ENCODE data around the gene KIF22.

KIF22 gene

DNA sequence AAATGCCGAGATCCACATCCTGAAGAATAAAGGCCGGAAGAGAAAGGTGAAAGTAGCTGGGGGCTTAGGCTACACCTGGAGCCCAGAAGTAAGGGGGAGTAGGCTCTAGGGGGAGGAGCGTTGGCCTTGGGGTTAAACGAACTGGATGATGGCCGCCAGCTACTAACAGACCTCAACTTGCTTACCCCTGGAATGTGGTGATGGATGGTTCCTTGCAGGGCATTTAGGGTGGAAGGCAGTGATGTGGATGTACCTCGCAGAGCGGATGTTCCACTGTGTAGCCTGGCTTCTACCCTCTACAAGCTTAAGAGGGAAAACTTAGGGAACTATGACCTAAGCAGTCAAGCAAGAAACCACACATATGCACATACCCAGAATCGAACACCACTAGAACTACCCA lies 13.5 kb downstream of the KIF22 start:
- DNase-seq (ENCODE audit: low spot score): no peak

DNA sequence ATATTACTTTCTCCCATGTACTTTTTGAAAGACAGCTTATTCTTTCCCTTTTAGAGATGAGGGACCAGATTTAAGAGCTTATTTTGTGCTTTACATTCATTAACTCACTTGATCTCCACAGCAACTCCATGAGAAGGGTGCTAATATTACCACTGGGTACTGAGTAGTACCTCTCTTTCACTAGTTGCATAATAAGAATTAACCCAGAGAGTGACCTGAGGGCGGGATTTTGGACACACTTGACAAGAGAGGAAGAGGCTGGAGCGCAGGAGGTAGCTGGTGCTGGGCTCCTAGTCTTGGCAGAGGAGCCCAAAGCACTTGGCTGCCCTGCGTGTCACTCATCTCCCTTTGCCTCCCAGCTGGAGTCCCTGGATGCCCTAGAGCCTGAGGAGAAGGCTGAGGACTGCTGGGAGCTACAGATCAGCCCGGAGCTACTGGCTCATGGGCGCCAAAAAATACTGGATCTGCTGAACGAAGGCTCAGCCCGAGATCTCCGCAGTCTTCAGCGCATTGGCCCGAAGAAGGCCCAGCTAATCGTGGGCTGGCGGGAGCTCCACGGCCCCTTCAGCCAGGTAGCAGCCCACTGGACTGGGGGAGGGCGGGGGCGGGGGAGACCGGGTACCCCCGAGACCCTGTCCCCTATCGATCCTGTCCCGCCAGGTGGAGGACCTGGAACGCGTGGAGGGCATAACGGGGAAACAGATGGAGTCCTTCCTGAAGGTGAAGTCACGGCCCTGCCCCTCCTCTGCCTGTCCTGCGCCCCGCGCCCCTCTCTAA lies 14.1 kb downstream of the KIF22 start:
- DNase-seq (ENCODE audit: low spot score): peak; percentile 39

DNA sequence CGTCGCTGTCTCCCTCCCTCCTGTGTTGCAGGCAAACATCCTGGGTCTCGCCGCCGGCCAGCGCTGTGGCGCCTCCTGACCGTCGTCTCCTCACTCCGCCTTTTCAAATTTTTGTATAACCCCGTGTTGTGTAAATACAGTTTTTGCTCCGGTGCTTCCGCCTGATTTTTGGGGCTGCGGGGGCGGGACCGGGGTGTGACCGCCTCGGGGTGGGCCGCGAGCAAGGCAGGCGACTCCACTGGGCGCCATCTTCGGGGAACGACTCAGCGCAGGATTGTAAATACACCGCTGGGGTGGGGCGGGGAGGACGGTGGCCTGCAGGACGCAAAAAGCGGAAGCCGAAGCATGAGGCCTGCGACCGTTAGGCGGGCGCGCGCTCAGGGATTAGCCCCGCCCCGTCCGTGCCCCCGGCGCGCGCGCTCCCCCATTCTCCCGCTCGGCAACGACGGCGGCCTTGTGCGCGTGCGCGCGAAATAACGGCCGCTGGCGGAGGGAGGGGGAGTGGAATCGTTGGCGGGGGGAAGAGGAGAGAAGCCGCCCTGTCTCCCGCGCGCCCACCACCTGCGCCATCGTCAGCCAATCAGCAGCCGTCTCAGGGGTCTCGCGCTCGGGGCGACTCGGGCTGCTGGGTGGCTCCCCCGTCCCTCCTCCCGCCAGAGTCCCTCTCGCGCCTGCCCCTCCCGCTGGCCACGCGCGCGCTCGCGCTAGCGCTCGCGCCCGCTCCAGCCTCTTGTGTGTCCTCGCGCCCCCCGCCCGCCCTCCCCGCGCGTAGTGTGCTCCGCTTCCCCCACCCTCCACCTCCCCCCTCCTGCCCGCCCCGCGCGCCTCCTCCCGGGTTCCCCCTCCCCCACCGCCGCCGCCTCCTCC lies 14.9 kb downstream of the KIF22 start:
- DNase-seq (ENCODE audit: low spot score): peak; percentile 97

DNA sequence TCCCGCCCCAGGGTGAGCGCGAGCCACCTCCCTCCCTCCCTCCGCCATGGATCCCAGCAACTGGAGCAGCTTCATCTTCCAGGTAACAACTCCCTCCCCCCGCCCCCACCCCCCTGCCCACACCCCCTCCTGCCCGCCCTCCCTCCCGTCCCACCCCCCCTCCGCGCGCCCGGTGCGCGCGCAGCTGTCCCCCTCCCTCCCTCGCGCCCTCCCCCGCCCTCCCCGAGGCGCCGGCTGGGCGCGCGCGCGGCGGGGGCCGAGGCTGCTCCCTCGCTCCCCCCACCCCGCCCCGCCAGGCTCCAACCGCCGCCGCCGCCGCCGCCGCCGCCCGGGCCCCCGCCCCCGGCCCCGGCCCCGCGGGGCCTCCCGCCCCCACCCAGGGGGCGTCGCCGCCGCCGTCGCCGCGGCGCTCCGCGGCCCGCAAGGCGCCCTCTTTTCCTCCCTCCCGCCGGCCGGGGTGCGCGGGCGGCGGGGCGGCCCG lies 15.6 kb downstream of the KIF22 start, which contains the start of gene MAZ:
Gene MAZ (plus strand): TSS at position 431 of the 481 bp plus-strand sequence. CDS start 173 bp downstream, outside the sequence.
- peak; percentile 89 for DNase-seq (ENCODE audit: low spot score)

DNA sequence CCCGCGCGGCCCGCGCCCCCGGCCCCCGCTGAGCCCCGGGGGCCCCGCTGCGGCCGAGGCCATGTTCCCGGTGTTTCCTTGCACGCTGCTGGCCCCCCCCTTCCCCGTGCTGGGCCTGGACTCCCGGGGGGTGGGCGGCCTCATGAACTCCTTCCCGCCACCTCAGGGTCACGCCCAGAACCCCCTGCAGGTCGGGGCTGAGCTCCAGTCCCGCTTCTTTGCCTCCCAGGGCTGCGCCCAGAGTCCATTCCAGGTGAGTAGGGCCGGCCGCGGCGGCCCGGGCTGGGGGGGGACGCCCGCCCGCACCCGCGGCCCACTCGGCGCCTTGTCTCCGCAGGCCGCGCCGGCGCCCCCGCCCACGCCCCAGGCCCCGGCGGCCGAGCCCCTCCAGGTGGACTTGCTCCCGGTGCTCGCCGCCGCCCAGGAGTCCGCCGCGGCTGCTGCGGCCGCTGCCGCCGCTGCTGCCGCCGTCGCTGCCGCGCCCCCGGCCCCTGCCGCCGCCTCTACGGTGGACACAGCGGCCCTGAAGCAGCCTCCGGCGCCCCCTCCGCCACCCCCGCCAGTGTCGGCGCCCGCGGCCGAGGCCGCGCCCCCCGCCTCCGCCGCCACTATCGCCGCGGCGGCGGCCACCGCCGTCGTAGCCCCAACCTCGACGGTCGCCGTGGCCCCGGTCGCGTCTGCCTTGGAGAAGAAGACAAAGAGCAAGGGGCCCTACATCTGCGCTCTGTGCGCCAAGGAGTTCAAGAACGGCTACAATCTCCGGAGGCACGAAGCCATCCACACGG lies 16.3 kb downstream of the KIF22 start:
- peak; percentile 76 for DNase-seq (ENCODE audit: low spot score)

DNA sequence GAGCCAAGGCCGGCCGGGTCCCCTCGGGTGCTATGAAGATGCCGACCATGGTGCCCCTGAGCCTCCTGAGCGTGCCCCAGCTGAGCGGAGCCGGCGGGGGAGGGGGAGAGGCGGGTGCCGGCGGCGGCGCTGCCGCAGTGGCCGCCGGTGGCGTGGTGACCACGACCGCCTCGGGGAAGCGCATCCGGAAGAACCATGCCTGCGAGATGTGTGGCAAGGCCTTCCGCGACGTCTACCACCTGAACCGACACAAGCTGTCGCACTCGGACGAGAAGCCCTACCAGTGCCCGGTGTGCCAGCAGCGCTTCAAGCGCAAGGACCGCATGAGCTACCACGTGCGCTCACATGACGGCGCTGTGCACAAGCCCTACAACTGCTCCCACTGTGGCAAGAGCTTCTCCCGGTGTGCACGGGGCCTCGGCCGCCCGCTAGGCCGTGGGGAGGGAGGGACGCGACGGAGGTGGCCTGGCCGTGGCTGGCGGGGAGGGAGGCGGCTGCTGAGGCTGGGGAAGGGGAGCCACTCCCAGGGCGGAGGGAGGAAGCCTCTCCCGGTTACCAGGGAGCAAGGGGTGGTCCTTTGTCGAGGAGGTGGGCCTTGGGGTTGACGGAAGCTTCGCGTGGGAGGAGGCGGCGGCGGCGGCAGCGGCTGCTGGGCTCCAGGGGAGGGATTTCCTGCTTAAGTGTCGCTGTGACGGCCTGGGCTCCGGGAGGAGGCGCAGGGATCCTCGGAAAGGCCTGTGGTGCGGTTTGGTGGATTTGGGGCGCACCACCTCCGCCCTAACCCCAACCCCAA lies 17.1 kb downstream of the KIF22 start:
- peak; percentile 91 for DNase-seq (ENCODE audit: low spot score)

DNA sequence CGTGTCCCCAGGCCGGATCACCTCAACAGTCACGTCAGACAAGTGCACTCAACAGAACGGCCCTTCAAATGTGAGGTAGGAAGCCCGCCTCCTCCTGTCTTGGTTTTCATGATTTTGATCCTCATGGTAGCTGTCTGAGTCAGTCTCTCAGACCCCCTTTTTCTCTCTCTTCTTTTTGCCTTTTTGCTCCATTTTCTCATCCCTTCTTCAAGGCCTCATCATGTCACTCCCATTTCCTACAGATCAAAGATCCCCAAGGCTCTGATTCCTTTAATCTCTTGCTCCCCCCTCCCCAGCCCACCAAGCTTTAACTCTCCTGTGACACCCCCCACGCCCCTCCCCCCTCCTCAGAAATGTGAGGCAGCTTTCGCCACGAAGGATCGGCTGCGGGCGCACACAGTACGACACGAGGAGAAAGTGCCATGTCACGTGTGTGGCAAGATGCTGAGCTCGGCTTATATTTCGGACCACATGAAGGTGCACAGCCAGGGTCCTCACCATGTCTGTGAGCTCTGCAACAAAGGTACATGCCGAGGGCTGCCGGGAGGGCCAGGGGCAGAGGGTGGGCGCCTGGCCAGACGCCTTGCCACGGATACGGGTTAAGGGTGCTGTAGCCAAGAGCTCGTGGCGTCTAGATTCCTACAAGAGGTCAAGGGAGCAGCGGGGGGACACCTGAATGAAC lies 17.8 kb downstream of the KIF22 start:
- DNase-seq (ENCODE audit: low spot score): peak; percentile 45

DNA sequence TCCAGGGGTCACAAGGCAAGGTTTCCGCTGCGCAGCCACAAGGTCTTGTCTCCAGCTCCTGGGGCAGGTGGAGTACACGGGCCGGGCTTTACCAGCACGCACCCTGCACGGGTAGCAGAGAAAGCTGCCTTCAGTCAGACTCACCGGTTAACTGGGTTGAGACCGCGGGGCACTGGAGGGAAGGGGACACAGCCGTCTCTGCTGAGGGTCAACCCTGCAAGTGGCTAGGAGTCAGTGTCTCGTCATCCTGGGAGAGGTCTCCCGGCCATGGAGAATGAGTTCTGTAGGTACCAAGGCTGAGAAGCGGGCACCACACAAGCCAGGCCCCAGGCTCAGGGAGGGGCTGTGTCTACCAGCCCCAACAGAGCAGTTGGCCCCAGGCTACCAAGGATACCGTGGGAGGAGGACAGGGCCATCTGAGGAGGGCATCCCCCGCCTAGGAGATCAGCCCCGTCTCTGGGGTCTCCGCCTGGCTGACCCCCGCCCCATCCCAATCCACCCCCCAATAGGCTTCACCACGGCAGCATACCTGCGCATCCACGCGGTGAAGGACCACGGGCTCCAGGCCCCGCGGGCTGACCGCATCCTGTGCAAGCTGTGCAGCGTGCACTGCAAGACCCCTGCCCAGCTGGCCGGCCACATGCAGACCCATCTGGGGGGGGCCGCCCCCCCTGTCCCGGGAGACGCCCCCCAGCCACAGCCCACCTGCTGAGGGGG lies 18.6 kb downstream of the KIF22 start:
- peak; percentile 43 for DNase-seq (ENCODE audit: low spot score)

DNA sequence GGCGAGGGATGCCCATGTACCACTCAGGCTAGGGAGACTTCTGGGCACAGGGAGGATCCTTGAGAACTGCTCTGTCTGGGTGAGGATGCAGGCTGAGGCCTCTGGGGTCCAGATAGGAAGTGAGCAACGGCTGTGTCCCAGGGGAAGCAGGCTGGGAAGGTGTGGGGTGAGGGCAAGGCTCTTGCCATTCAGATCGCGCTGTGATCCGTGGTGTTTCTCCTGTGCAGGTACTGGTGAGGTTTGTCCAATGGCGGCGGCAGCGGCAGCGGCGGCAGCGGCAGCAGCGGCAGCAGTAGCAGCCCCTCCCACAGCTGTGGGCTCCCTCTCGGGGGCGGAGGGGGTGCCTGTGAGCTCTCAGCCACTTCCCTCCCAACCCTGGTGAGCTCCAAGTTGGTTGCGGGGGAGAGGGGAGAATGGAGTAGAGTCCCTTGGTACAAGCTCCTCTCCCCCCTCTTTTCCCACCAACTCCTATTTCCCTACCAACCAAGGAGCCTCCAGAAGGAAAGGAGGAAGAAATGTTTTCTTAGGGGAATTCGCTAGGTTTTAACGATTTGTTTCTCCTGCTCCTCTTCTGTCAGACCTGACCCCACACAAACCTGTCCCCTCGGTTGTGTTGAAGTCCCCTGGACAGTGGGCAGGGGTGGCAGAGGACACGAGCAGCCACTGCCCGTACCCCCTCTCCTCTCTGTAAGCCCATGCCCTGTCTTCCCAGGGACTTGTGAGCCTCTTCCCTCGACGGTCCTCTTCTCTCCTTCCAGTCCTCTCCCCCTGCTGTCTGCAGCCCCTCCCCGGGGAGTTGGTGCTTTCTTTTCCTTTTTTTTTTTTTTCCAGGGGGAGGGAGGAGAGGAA lies 19.5 kb downstream of the KIF22 start:
- peak; percentile 67 for DNase-seq (ENCODE audit: low spot score)

DNA sequence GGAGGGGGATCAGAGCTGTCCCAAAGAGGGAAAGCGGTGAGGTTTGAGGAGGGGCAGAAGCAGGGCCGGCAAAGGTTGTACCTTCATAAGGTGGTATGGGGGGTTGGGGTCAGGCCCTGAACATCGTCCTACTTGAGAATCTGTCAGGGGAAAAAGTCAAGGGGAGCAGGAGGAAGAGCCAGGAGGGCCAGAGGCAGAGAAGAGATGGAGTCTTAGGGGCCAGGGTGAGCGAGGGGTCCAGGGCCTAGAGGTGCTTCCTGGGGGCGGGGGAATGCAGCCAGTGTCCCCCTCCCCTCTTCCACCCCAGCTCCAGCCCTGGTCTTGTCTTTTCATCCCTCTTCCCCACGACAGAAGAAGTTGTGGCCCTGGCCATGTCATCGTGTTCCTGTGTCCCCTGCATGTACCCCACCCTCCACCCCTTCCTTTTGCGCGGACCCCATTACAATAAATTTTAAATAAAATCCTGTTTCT lies 20.2 kb downstream of the KIF22 start:
- no peak for DNase-seq (ENCODE audit: low spot score)

DNA sequence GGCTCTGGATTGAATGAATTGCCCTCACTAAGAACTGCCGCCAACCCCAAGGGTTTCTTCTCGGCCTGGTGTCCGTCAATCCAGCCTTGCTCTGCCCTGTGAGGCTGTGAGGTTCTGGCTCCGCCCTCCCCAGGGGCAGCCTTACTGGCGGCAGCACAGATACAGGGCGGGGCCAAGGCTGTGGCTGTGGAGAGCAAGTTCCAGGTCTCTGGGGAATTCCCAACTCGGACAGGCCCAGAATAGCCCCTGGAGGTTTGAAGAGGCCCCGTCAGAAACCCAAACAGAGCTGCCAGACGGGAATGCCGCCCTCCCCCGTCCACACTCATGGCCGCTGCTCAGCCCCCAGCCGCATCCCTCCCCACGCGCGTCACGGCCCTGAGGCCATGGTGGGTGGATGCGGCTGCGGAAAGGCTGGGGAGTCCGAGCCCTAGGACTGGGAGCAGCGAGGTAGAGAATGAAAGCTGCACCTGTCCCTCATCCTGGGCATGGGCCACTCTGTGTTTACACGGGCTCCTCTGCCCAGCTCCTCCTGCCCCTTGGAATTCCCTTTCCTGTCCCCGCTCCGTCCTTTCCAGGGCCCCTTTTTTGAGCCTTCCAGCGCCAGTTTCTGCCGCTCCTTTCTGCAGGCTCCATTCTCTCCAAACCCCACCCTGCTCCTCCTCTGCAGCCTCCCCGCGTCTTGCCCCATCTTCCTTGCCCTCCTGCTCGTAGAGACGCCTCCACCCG lies 20.8 kb downstream of the KIF22 start:
- peak; percentile 96 for DNase-seq (ENCODE audit: low spot score)

DNA sequence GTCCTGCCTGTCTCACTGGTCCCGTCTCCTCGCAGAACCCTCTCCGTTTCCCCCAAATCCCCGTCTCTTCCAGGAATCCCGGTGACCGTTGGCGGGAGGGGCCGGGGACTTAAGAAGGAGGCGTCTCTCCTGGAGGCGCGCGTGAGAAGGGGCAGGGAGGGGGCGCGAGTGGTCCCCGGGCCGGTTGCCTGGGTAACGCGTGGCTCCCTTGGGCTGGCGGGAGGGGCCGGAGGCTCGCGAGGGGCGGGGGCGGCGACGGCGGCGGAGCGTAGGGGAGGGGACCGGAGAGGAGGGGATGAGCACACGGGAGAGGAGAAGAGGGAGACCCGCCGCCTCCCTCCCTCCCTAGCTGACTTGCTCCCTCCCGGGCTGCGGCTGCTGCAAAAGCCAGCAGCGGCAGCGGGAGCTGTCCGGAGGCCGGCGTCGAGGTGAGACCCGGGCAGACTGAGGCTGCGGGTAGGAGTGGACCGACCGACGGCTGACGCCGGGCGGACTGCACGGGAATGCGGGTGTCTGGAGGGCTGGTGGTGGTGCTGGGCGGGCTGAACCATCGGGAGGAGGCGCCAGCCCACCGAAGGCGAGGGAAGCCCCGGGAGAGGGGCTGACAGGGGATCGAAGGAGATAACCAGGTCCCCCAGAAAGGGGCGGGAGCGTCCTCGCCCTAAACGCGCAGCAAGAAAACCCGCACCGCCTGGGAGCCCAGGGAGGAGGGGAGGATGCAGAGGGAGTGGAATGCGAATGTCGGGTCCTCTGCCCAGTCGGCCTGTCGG lies 21.5 kb downstream of the KIF22 start, which contains the start of gene PRRT2:
Gene PRRT2 (plus strand): TSS at position 298 of the 770 bp plus-strand sequence. CDS start 862 bp downstream, outside the sequence.
- DNase-seq (ENCODE audit: low spot score): peak; percentile 37

DNA sequence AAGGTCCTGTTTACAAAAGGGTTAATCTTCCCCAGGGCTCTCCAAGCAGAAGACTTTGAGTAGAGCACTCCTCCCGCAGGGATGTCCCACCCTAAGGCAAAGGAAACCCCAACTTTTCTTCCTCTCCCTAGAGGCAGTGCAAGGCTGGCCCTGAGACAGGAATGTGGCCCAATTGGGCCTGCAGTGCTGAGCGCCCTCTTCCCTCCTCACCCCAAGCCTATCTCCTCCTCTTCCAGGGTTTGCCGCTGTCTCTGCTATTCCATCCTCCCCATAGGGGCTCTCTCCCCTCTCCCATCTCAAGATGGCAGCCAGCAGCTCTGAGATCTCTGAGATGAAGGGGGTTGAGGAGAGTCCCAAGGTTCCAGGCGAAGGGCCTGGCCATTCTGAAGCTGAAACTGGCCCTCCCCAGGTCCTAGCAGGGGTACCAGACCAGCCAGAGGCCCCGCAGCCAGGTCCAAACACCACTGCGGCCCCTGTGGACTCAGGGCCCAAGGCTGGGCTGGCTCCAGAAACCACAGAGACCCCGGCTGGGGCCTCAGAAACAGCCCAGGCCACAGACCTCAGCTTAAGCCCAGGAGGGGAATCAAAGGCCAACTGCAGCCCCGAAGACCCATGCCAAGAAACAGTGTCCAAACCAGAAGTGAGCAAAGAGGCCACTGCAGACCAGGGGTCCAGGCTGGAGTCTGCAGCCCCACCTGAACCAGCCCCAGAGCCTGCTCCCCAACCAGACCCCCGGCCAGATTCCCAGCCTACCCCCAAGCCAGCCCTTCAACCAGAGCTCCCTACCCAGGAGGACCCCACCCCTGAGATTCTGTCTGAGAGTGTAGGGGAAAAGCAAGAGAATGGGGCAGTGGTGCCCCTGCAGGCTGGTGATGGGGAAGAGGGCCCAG lies 22.4 kb downstream of the KIF22 start:
- no peak for DNase-seq (ENCODE audit: low spot score)

DNA sequence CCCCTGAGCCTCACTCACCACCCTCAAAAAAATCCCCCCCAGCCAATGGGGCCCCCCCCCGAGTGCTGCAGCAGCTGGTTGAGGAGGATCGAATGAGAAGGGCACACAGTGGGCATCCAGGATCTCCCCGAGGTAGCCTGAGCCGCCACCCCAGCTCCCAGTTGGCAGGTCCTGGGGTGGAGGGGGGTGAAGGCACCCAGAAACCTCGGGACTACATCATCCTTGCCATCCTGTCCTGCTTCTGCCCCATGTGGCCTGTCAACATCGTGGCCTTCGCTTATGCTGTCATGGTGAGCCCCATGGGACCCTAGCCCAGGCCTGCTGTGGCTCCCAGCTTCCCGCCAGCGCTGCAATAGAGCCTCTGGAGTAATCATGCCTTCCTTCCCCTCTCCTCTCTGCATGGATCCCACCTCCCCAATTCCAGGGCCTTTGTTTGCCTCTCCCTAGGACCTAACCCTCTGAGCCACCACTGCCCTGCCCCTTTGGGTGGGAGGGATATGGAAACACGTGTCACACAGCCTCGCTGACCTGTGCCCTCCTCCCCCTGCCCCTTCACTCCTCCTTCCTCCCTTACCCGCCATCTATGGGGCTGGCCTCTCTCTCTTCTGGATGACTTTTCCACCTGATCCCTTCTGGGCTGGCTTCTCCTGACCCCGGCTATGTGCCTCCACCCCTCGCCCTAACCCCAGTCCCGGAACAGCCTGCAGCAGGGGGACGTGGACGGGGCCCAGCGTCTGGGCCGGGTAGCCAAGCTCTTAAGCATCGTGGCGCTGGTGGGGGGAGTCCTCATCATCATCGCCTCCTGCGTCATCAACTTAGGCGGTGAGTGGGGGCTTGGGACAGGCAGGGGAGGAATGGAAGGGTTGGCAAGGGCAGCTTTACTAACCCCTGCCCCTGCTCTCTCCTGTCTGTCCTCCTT lies 23.4 kb downstream of the KIF22 start:
- no peak for DNase-seq (ENCODE audit: low spot score)

DNA sequence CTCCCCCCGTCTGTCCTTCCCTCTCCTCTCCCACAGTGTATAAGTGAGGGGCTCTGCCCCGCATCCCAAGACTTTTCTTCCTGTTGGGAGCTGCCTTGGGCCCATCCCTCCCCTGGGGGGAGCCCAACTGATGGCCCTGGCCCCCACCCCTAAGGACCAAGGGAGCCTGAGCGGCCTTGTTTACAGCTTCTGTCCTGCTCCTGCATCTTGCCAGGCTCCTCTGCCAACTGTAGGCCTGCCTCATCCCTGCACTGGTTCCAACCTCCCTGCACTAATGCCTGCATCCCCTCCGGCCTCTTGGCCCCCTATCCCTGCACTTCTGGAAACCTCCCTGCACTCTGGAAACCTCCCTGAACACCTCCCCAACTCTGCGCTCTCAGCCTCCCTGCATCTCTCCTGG lies 24.0 kb downstream of the KIF22 start:
- DNase-seq (ENCODE audit: low spot score): no peak

Data from RKO (cell line).